HepG2 (cell line): ENCODE measurements around the gene ACD. TPM values are rescaled to one million over a fixed set of nuclear protein-coding genes. Genes with fewer than 3 reads are reported as not detected.

ENCODE experiments used
- ATF2 ChIP-seq: sonication (generic); formaldehyde crosslinking; IDR thresholded peaks from 2 replicates; pipeline ENCODE4 v1.4.0; 2020; ENCODE audit warnings: missing genetic modification reagents
- CENPT ChIP-seq: sonication (generic); formaldehyde crosslinking; IDR thresholded peaks from 2 replicates; pipeline ENCODE4 v1.8.0; 2022; ENCODE audit warnings: low read depth, mild to moderate bottlenecking, moderate library complexity, missing genetic modification reagents
- ERF ChIP-seq: IDR thresholded peaks from 2 replicates; pipeline ENCODE4 v1.6.1; 2018; ENCODE audit warnings: missing biosample characterization, missing genetic modification reagents
- FOXM1 ChIP-seq: sonication (generic); formaldehyde crosslinking; IDR thresholded peaks from 2 replicates; pipeline ENCODE4 v1.5.0; 2020; ENCODE audit warnings: missing genetic modification reagents
- KLF13 ChIP-seq: sonication (generic); formaldehyde crosslinking; IDR thresholded peaks from 2 replicates; pipeline ENCODE4 v1.4.0; 2020; ENCODE audit warnings: mild to moderate bottlenecking, missing genetic modification reagents
- KLF6 ChIP-seq: IDR thresholded peaks from 2 replicates; pipeline ENCODE4 v1.8.0; 2016; ENCODE audit warnings: missing biosample characterization, missing genetic modification reagents
- LBX2 ChIP-seq: sonication (generic); formaldehyde crosslinking; IDR thresholded peaks from 2 replicates; pipeline ENCODE4 v1.5.0; 2020; ENCODE audit warnings: missing genetic modification reagents, mild to moderate bottlenecking, borderline replicate concordance
- MAZ ChIP-seq, 2 experiments: sonication (generic) in 1 of 2; formaldehyde crosslinking in 1 of 2; IDR thresholded peaks; 2 replicates each; pipeline versions ENCODE4 v1.5.0 to v1.6.1; 2012 to 2020; ENCODE audit warnings: low read depth in 2 of 2, mild to moderate bottlenecking in 2 of 2, borderline replicate concordance in 1 of 2, improper control_type of control experiment in 1 of 2, low read length in 1 of 2, missing genetic modification reagents in 1 of 2, moderate library complexity in 1 of 2
- MXD3 ChIP-seq: IDR thresholded peaks from 2 replicates; pipeline ENCODE4 v1.6.1; 2016; ENCODE audit warnings: mild to moderate bottlenecking, missing biosample characterization, missing genetic modification reagents
- NR2C2 ChIP-seq: sonication (generic); formaldehyde crosslinking; IDR thresholded peaks from 2 replicates; pipeline ENCODE4 v1.4.0; 2020; ENCODE audit warnings: missing genetic modification reagents, mild to moderate bottlenecking, moderate library complexity, borderline replicate concordance
- PBX2 ChIP-seq: IDR thresholded peaks from 2 replicates; pipeline ENCODE4 v1.6.1; 2016; ENCODE audit warnings: control low read depth
- SAFB2 ChIP-seq: sonication (generic); formaldehyde crosslinking; IDR thresholded peaks from 2 replicates; pipeline ENCODE4 v1.5.1; 2020; ENCODE audit warnings: missing genetic modification reagents, low read depth, mild to moderate bottlenecking, borderline replicate concordance
- TFDP2 ChIP-seq: sonication (generic); formaldehyde crosslinking; IDR thresholded peaks from 2 replicates; pipeline ENCODE4 v1.4.0; 2020; ENCODE audit warnings: missing genetic modification reagents
- THAP11 ChIP-seq: IDR thresholded peaks from 2 replicates; pipeline ENCODE4 v1.6.1; 2016; ENCODE audit warnings: missing biosample characterization, missing genetic modification reagents
- ZBTB20 ChIP-seq: sonication (generic); formaldehyde crosslinking; IDR thresholded peaks from 2 replicates; pipeline ENCODE4 v1.8.1; 2023; ENCODE audit warnings: missing genetic modification reagents, low read depth, mild to moderate bottlenecking, borderline replicate concordance
- ZMAT3 ChIP-seq: sonication (generic); formaldehyde crosslinking; conservative IDR thresholded peaks from 2 replicates; pipeline ENCODE4 v1.7.0; 2021; ENCODE audit warnings: missing genetic modification reagents
- ZNF547 ChIP-seq: sonication (generic); formaldehyde crosslinking; IDR thresholded peaks from 2 replicates; pipeline ENCODE4 v1.5.1; 2020; ENCODE audit warnings: mild to moderate bottlenecking, missing genetic modification reagents
- ZNF563 ChIP-seq: sonication (generic); formaldehyde crosslinking; IDR thresholded peaks from 2 replicates; pipeline ENCODE4 v1.8.0; 2022; ENCODE audit warnings: mild to moderate bottlenecking, moderate library complexity, missing genetic modification reagents
- ZNF574 ChIP-seq: sonication (generic); formaldehyde crosslinking; IDR thresholded peaks from 2 replicates; pipeline ENCODE4 v1.4.0; 2020; ENCODE audit warnings: missing genetic modification reagents
- ZNF740 ChIP-seq: sonication (generic); formaldehyde crosslinking; IDR thresholded peaks from 2 replicates; pipeline ENCODE4 v1.4.0; 2020; ENCODE audit warnings: missing genetic modification reagents
- ZNF792 ChIP-seq: IDR thresholded peaks from 2 replicates; pipeline ENCODE4 v1.6.1; 2016
- polyA plus RNA-seq, 8 experiments: library from polyadenylated mRNA; depleted of rRNA in 3 of 8; stranded (reverse) in 7 of 8; unstranded in 1 of 8; fragments of >200 nt; fragmentation: Illumina TruSeq in 4 of 8; extraction: Trizol in 4 of 8; gene quantifications; 2 replicates each; pipeline versions ENCODE4 v1.2.1 to v1.2.3, GENCODE V29; 2011 to 2016; ENCODE audit warnings: low read depth in 4 of 8, missing spikeins in 1 of 8, mixed read lengths in 1 of 8; ENCODE audit not compliant: insufficient read depth in 1 of 8
- total RNA-seq, 5 experiments: library from RNA; depleted of rRNA; stranded (reverse); fragments of >200 nt; fragmentation: Illumina TruSeq; extraction: Trizol; gene quantifications; 2 replicates each; pipeline ENCODE4 v1.2.3, GENCODE V29; 2016; ENCODE audit warnings: low read depth in 1 of 5

Gene ACD
- total and polyA plus RNA-seq, 2 of the 13 experiments (the other 11 are each of a cell fraction or from before 2014, with no cell fraction given) = 32.6 to 38.3 TPM

GRCh38 chr16:67652578-67653127 lies 7.4 kb downstream of the ACD start (continued):
- TF ChIP-seq ATF2 (CRISPR knock-in tag) (0 out of 2 replicates have a peak, but pooled peaks have one; percentile 13), LBX2 (CRISPR knock-in tag) (0 out of 2 replicates have a peak, but pooled peaks have one; percentile 64), KLF6 (peak; percentile 73; the same call in 1 of the 2 replicates), ZNF740 (CRISPR knock-in tag) (0 out of 2 replicates have a peak, but pooled peaks have one; percentile 21), FOXM1 (CRISPR knock-in tag) (0 out of 2 replicates have a peak, but pooled peaks have one; percentile 58), ERF (0 out of 2 replicates have a peak, but pooled peaks have one; percentile 60), ZNF574 (CRISPR knock-in tag) (0 out of 2 replicates have a peak, but pooled peaks have one; percentile 18), ZNF563 (peak; percentile 71; the same call in 1 of the 2 replicates), SAFB2 (CRISPR knock-in tag) (0 out of 2 replicates have a peak, but pooled peaks have one; percentile 60), ZBTB20 (no peak), ZNF792 (no peak), TFDP2 (CRISPR knock-in tag) (peak; percentile 36; the same call in 1 of the 2 replicates), THAP11 (CRISPR knock-in tag) (peak; percentile 30; the same call in 1 of the 2 replicates), ZNF547 (CRISPR knock-in tag) (peak; percentile 22; the same call in 1 of the 2 replicates), ZMAT3 (CRISPR knock-in tag) (peak; percentile 76; the same call in 1 of the 2 replicates), MXD3 (peak; percentile 67; the same call in 1 of the 2 replicates), MAZ (IDR thresholded peaks at IDR 0.05; ENCODE audit: borderline replicate concordance, low read depth, low read length) (no peak; the same call in 1 of the 2 replicates), MAZ (CRISPR knock-in tag; IDR thresholded peaks at IDR 0.05; ENCODE audit: low read depth) (peak; percentile 66), CENPT (CRISPR knock-in tag) (peak; percentile 87; the same call in 1 of the 2 replicates), NR2C2 (CRISPR knock-in tag) (no peak), PBX2 (CRISPR knock-in tag) (no peak), KLF13 (no peak)
